Epithelial cell of esophagus (primary cell): ENCODE data around the gene RBMS3.

Source experiments
- DNase-seq: peaks from one replicate; pipeline ENCODE4 v3.0.0; 2010; ENCODE audit warnings: low read depth
- H3K4me3 ChIP-seq: 2 replicates; pipeline ENCODE4 v1.5.1; 2011; ENCODE audit warnings: mild to moderate bottlenecking, low read length, control low read depth
- TF ChIP-seq, protein P1 (sequence below): IDR thresholded peaks from 2 replicates; pipeline ENCODE4 v1.5.1; 2011; ENCODE audit warnings: low read depth, mild to moderate bottlenecking, low read length, control low read depth, inconsistent platforms; ENCODE audit not compliant: insufficient read depth; ENCODE audit errors: missing control alignments

Gene RBMS3

GRCh38 chr3:29591579-29591978 is 310.7 kb downstream of the RBMS3 start:
- DNase-seq = peak; percentile 15
- no peak overlapping the region for H3K4me3 ChIP-seq
- TF ChIP-seq, protein P1, sequence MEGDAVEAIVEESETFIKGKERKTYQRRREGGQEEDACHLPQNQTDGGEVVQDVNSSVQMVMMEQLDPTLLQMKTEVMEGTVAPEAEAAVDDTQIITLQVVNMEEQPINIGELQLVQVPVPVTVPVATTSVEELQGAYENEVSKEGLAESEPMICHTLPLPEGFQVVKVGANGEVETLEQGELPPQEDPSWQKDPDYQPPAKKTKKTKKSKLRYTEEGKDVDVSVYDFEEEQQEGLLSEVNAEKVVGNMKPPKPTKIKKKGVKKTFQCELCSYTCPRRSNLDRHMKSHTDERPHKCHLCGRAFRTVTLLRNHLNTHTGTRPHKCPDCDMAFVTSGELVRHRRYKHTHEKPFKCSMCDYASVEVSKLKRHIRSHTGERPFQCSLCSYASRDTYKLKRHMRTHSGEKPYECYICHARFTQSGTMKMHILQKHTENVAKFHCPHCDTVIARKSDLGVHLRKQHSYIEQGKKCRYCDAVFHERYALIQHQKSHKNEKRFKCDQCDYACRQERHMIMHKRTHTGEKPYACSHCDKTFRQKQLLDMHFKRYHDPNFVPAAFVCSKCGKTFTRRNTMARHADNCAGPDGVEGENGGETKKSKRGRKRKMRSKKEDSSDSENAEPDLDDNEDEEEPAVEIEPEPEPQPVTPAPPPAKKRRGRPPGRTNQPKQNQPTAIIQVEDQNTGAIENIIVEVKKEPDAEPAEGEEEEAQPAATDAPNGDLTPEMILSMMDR = no peak

- TF ChIP-seq, protein P1 = no peak
- no peak for DNase-seq
- no peak overlapping the region for H3K4me3 ChIP-seq
These were observed 312.9 kb downstream of the RBMS3 start for GRCh38 chr3:29593802-29594201.

DNA sequence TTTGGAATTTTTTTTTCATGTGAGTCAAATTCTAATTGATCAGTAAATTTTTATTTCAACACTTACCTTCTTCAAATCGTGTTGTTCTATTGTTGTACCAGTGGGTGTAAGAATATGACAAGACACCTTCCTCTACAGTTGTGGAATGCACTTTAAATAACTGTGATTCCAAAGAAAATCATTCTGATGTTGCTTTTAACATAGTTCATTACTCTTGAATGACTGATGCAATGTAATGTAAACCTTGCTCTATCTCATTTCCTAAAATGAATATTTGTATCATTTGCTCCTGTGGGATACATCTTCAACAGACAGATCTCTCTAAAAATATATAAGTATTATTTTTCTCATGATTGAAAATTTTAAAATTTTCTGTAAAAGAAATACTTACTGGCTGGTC is 313.4 kb downstream of the RBMS3 start:
- TF ChIP-seq, protein P1 = no peak
- DNase-seq = no peak

GRCh38 chr3:29597376-29598008 is 316.6 kb downstream of the RBMS3 start:
- H3K4me3 ChIP-seq = no peak overlapping the region
- no peak for DNase-seq
- TF ChIP-seq, protein P1 = no peak

More for the DNA sequence above, 313.4 kb downstream of the RBMS3 start:
- H3K4me3 ChIP-seq = no peak overlapping the region

DNA sequence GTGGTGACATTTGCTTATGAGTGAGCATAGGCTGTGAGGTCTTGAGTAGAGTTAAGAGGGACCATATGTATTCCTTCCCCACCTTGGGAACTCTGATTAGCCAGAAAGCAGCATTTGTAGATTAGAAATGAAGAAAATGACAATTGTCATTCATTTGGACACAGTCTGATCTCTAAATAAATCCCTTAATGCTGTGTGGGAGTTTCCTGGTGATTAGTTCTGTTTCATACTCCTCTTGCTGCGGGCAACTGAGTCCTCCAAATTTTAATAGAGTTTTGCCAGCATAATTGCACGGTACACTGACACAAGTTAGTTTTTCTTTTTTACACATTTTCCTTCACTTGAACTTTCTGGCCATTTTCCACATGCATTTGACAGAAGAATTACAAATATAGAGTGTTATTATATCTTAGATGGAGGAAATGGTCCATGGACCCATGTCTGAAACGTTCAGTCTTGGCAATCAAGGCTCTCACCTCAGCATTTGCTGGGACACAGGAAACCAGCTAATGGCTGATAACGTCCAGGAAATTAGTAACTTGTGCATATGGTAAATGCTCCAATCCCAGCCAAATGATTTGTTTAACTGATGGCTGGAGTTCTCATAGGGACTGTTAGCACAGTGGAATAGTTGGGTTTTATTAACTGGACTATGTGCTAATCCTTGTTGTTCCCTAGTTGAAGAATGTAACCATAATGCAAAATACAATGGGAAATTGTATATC is 321.2 kb downstream of the RBMS3 start:
- H3K4me3 ChIP-seq = no peak overlapping the region
- TF ChIP-seq, protein P1 = no peak
- DNase-seq = no peak

GRCh38 chr3:29605845-29606244 is 325.0 kb downstream of the RBMS3 start:
- peak; percentile 41 for DNase-seq
- no peak overlapping the region for H3K4me3 ChIP-seq
- TF ChIP-seq, protein P1 = no peak
